HepG2 (cell line): ENCODE measurements around the gene RPL18. TPM values are rescaled to one million over a fixed set of nuclear protein-coding genes. Genes with fewer than 3 reads are reported as not detected.

Experiments used
- ATAC-seq: fragments of 200-7000 bp; cut with Tn5 transposase; 3 replicates; pipeline ENCODE4 v1.9.1; 2020; ENCODE audit warnings: mild to moderate bottlenecking, moderate library complexity
- BruUV-seq: library from RNA; stranded (reverse); fragments of 400-500 nt; replicated peaks from 2 replicates; lab custom pipeline; 2021; lab: Mats Ljungman, UMichigan
- CTCF ChIA-PET: fragments of 300-600 bp; formaldehyde crosslinking; extraction: SDS; loops from one replicate; lab custom pipeline; 2021; ENCODE audit warnings: low total read pairs, inconsistent platforms, low intra/inter-chr PET ratio; lab: Yijun Ruan, JAX
- POLR2A ChIA-PET: fragments of 350-600 bp; sonication (Branson Sonifier 250); formaldehyde crosslinking; loops from one replicate; lab custom pipeline; 2020; ENCODE audit warnings: antibody characterized with exemption, inconsistent platforms; lab: Yijun Ruan, JAX
- DNase-seq: peaks from one replicate; pipeline ENCODE4 v3.0.0-alpha.2; 2015; ENCODE audit warnings: low spot score
- FAIRE-seq: peaks from 3 replicates; lab custom pipeline; 2011; peaks lifted over from hg19 to GRCh38; lab: Jason Lieb, UNC
- H2AFZ ChIP-seq: one replicate; pipeline ENCODE4 v1.6.1; 2011; ENCODE audit warnings: low read length, inconsistent platforms
- H3K27ac ChIP-seq: fragments of 300-600 bp; 3 replicates; pipeline ENCODE4 v1.8.0; 2011; ENCODE audit warnings: mixed run types, mild to moderate bottlenecking, mixed read lengths, low read length, inconsistent platforms; ENCODE audit not compliant: insufficient read depth; ENCODE audit errors: extremely low read length
- H3K27me3 ChIP-seq, 2 experiments: fragments of 200-600 bp in 1 of 2; 2 replicates in 1 of 2; 3 replicates in 1 of 2; pipeline versions ENCODE4 v1.6.0 to v1.8.0; 2011; ENCODE audit warnings: low read length in 2 of 2, mild to moderate bottlenecking in 2 of 2, moderate library complexity in 2 of 2, inconsistent platforms in 1 of 2; ENCODE audit not compliant: insufficient read depth in 2 of 2, control insufficient read depth in 1 of 2
- H3K36me3 ChIP-seq, 2 experiments: fragments of 200-600 bp in 1 of 2; replicated peaks in 1 of 2; 2 replicates in 1 of 2; 3 replicates in 1 of 2; pipeline versions ENCODE4 v1.5.1 to v1.8.0; 2011; ENCODE audit warnings: low read length in 2 of 2, inconsistent platforms in 1 of 2; ENCODE audit not compliant: insufficient read depth in 2 of 2, control insufficient read depth in 1 of 2
- H3K4me1 ChIP-seq: 2 replicates; pipeline ENCODE4 v1.5.1; 2012; ENCODE audit warnings: low read length, inconsistent platforms; ENCODE audit not compliant: insufficient read depth
- H3K4me2 ChIP-seq: 2 replicates; pipeline ENCODE4 v1.6.0; 2011; ENCODE audit warnings: low read depth, low read length, inconsistent platforms
- H3K4me3 ChIP-seq, 3 experiments: fragments of 200-600 bp in 1 of 3; sonication (generic), shearing (Covaris generic) in 1 of 3; replicated peaks in 1 of 3; 2 replicates each; pipeline ENCODE4 v1.5.1; 2011 to 2016; ENCODE audit warnings: low read length in 3 of 3, inconsistent platforms in 2 of 3, low read depth in 2 of 3, mild to moderate bottlenecking in 2 of 3, control low read depth in 1 of 3, mixed read lengths in 1 of 3; ENCODE audit not compliant: insufficient read depth in 1 of 3
- H3K79me2 ChIP-seq: one replicate; pipeline ENCODE4 v1.6.1; 2011; ENCODE audit warnings: low read length, inconsistent platforms; ENCODE audit not compliant: insufficient read depth
- H3K9ac ChIP-seq: 2 replicates; pipeline ENCODE4 v1.6.0; 2011; ENCODE audit warnings: mild to moderate bottlenecking, low read depth, low read length, inconsistent platforms; ENCODE audit not compliant: insufficient read depth
- H3K9me3 ChIP-seq: 2 replicates; pipeline ENCODE4 v1.5.1; 2012; ENCODE audit warnings: mild to moderate bottlenecking, low read length
- H4K20me1 ChIP-seq: 2 replicates; pipeline ENCODE4 v1.6.0; 2011; ENCODE audit warnings: inconsistent platforms, mild to moderate bottlenecking, low read length, moderate library complexity; ENCODE audit not compliant: insufficient read depth
- EP300 ChIP-seq, 3 experiments: sonication (generic) in 1 of 3; formaldehyde crosslinking in 1 of 3; IDR thresholded peaks; 2 replicates each; pipeline versions ENCODE4 v1.5.1 to v1.6.1; 2011 to 2020; ENCODE audit warnings: low read depth in 2 of 3, low read length in 2 of 3, borderline replicate concordance in 1 of 3, improper control_type of control experiment in 1 of 3, mild to moderate bottlenecking in 1 of 3, missing genetic modification reagents in 1 of 3, moderate library complexity in 1 of 3
- HMG20A ChIP-seq: IDR thresholded peaks from 2 replicates; pipeline ENCODE4 v1.6.1; 2016; ENCODE audit warnings: borderline replicate concordance
- KLF6 ChIP-seq: IDR thresholded peaks from 2 replicates; pipeline ENCODE4 v1.8.0; 2016; ENCODE audit warnings: missing biosample characterization, missing genetic modification reagents
- MTA1 ChIP-seq: sonication (generic); formaldehyde crosslinking; IDR thresholded peaks from 2 replicates; pipeline ENCODE4 v1.4.0; 2020; ENCODE audit warnings: missing genetic modification reagents, mild to moderate bottlenecking, borderline replicate concordance
- NFYC ChIP-seq: IDR thresholded peaks from 2 replicates; pipeline ENCODE4 v1.6.1; 2016; ENCODE audit warnings: missing genetic modification reagents, missing compliant biosample characterization
- POLR2G ChIP-seq: fragments of 200-400 bp; formaldehyde crosslinking; IDR thresholded peaks from 2 replicates; pipeline ENCODE4 v1.6.1; 2018; ENCODE audit warnings: mild to moderate bottlenecking, low read depth, low read length, moderate library complexity
- ZFP82 ChIP-seq: sonication (generic); formaldehyde crosslinking; IDR thresholded peaks from 2 replicates; pipeline ENCODE4 v1.5.1; 2020; ENCODE audit warnings: mild to moderate bottlenecking, missing genetic modification reagents, borderline replicate concordance
- ZNF317 ChIP-seq: sonication (generic); formaldehyde crosslinking; IDR thresholded peaks from 2 replicates; pipeline ENCODE4 v1.5.0; 2020; ENCODE audit warnings: mild to moderate bottlenecking, missing genetic modification reagents
- ZNF331 ChIP-seq: sonication (generic); formaldehyde crosslinking; IDR thresholded peaks from 2 replicates; pipeline ENCODE4 v1.4.0; 2020; ENCODE audit warnings: missing genetic modification reagents
- ZNF460 ChIP-seq: sonication (generic); formaldehyde crosslinking; IDR thresholded peaks from 2 replicates; pipeline ENCODE4 v1.5.1; 2020; ENCODE audit warnings: missing genetic modification reagents, mild to moderate bottlenecking, borderline replicate concordance
- ZNF607 ChIP-seq: sonication (generic); formaldehyde crosslinking; IDR thresholded peaks from 2 replicates; pipeline ENCODE4 v1.5.1; 2020; ENCODE audit warnings: missing genetic modification reagents, mild to moderate bottlenecking, borderline replicate concordance
- WGBS: methylation state at CpG from one replicate; pipeline ENCODE4 v1.1.6; 2017; ENCODE audit warnings: low lambda C conversion rate; 5-methylcytosine and 5-hydroxymethylcytosine counted together
- in situ Hi-C: cut with HindIII; loops from 2 replicates; pipeline ENCODE4 v1.10.0; 2017; ENCODE audit warnings: low pct_unique_long_range_greater_than_20kb; ENCODE audit not compliant: extremely low pct_ligation_motif_present
- intact Hi-C: fragments of 100-400 bp; cut with micrococcal nuclease; formaldehyde crosslinking; loops from one replicate; pipeline ENCODE4 v1.10.0; 2022; ENCODE audit not compliant: unreplicated experiment
- polyA plus RNA-seq, 8 experiments: library from polyadenylated mRNA; depleted of rRNA in 3 of 8; stranded (reverse) in 7 of 8; unstranded in 1 of 8; fragments of >200 nt; fragmentation: Illumina TruSeq in 4 of 8; extraction: Trizol in 4 of 8; gene quantifications; 2 replicates each; pipeline versions ENCODE4 v1.2.1 to v1.2.3, GENCODE V29; 2011 to 2016; ENCODE audit warnings: low read depth in 4 of 8, missing spikeins in 1 of 8, mixed read lengths in 1 of 8; ENCODE audit not compliant: insufficient read depth in 1 of 8
- total RNA-seq, 5 experiments: library from RNA; depleted of rRNA; stranded (reverse); fragments of >200 nt; fragmentation: Illumina TruSeq; extraction: Trizol; gene quantifications; 2 replicates each; pipeline ENCODE4 v1.2.3, GENCODE V29; 2016; ENCODE audit warnings: low read depth in 1 of 5
- TF ChIP-seq, protein P1 (sequence below): sonication (generic); formaldehyde crosslinking; IDR thresholded peaks from 2 replicates; pipeline ENCODE4 v1.4.0; 2020; ENCODE audit warnings: mild to moderate bottlenecking, low read depth, missing genetic modification reagents
- TF ChIP-seq, protein P2 (sequence below): sonication (generic); IDR thresholded peaks from 2 replicates; pipeline ENCODE4 v1.6.1; 2016; ENCODE audit warnings: low read depth, borderline replicate concordance

Gene RPL18
- total and polyA plus RNA-seq, 2 of the 13 experiments (the other 11 are each of a cell fraction or from before 2014, with no cell fraction given), result 1,485 to 1,639 TPM

DNA sequence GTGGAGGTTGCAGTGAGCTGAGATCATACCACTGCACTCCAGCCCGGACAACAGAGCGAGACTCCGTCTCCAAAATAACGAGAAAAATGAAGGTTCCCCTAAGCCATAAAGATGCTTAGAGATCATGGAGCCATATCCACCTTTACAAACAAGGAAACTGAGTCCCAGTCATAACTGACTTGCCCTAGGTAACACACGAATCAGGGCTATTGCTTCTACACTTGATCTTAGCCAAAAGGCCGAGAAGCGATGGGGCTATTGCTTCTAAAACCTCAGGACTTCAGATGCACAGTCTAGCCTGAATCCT is 15.0 kb upstream of the RPL18 start:
- H3K4me1 ChIP-seq, result peaks cover 71% of the 10 kb centered on the region
- no peaks in the 10 kb centered on the region for H3K36me3 ChIP-seq
- no peaks in the 10 kb centered on the region for H4K20me1 ChIP-seq
- H3K27me3 ChIP-seq, result no peaks in the 10 kb centered on the region; a peak in 1 of 5 replicates
- no peaks in the 10 kb centered on the region for H3K79me2 ChIP-seq
- in situ Hi-C loops, result no loop called here
- H3K9me3 ChIP-seq, result no peaks in the 10 kb centered on the region
- BruUV-seq, result no TSS peak
- no peak overlapping the region for H2AFZ ChIP-seq
- intact Hi-C loops, result loop anchor here (2.0 kb wide), 1 partner anchor 15 kb away; the partner anchor contains the start of genes RPL18 and SPHK2
- peak overlapping the region; percentile 90 for H3K27ac ChIP-seq
- WGBS, result 56% methylated on average over 7 of the region's 7 CpGs
- FAIRE-seq, result no peak
- CTCF ChIA-PET, result no interaction called here
- no peak for ATAC-seq
- peak overlapping the region; percentile 2 to 47 (median 42); a peak in 5 of 6 replicates for H3K4me3 ChIP-seq
- peak overlapping the region; percentile 96 for H3K4me2 ChIP-seq
- no peak for DNase-seq
- peak overlapping the region; percentile 61 for H3K9ac ChIP-seq
- TF ChIP-seq HMG20A (CRISPR knock-in tag), result no peak
- TF ChIP-seq ZFP82, result 0 out of 2 replicates have a peak, but pooled peaks have one; percentile 33
- POLR2A ChIA-PET, result interaction anchor here (0.6 to 5.8 kb wide), 10 partner anchors 10 to 330 kb away, joined by 3 to 61 read pairs (median 3); partner anchors contain the start of genes CA11, RPL18 and SPHK2

DNA sequence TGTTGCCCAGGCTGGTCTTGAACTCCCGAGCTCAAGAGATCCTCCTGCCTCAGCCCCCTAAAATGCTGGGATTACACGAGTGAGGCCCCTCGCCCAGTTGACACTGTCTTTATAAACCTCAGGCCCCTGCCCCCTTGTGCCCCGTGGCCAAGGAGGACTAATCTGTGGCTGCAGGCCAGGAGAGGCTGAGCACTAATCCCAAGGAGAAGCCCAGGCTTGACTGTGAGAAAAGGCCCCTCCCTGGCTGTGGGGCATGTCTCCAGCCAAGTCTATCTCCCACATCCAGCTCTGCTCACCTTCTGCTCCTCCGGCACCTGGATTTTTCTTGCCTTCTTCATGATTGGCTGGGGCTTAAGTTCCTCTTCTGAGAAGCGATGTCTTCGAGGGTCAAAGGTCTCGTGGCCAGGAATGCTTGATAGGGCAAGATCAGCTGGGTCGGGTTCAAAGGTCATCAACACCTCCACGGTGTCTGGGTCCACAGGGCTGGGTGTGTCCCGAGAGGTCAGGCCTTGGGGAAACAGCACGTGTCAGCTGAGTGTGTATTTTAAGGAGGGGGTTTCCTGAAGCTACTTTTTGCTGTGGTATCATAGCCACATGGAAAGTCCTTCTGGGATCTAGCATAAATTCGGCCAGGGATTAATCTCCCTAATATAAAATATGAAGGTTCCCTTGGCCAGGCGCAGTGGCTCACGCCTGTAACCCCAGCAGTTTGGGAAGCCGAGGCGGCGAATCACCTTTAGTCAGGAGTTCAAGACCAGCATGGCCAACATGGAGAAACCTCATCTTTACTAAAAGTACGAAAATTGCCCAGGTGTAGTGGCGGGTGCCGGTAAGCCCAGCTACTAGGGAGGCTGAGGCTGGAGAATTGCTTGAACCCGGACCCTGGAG is 14.4 kb upstream of the RPL18 start:
- FAIRE-seq (peak; percentile 50), DNase-seq (no peak), ATAC-seq (no peak)
- Histone ChIP-seq H2AFZ (no peak overlapping the region), H3K79me2 (no peaks in the 10 kb centered on the region), H3K4me2 (peak overlapping the region; percentile 96), H3K4me3 (peak overlapping the region in 1 of 3 experiments; percentile 47; a peak in 2 of 6 replicates), H3K9ac (peak overlapping the region; percentile 61; the same call in 1 of the 2 replicates), H3K27ac (peak overlapping the region; percentile 90), H3K27me3 (no peaks in the 10 kb centered on the region; a peak in 1 of 5 replicates), H3K4me1 (peaks cover 65% of the 10 kb centered on the region), H3K9me3 (no peaks in the 10 kb centered on the region), H4K20me1 (no peaks in the 10 kb centered on the region), H3K36me3 (no peaks in the 10 kb centered on the region)
- BruUV-seq, result no TSS peak
- POLR2A ChIA-PET, result interaction anchor here (0.6 to 5.8 kb wide), 11 partner anchors 9 to 330 kb away, joined by 3 to 61 read pairs (median 3); partner anchors contain the start of genes CA11, RPL18 and SPHK2
- intact Hi-C loops, result loop anchor here (2.0 kb wide), 1 partner anchor 15 kb away; the partner anchor contains the start of genes RPL18 and SPHK2
- WGBS, result 75% methylated on average over 18 of the region's 22 CpGs
- in situ Hi-C loops, result no loop called here
- CTCF ChIA-PET, result no interaction called here
- TF ChIP-seq ZNF460 (no peak), POLR2G (0 out of 2 replicates have a peak, but pooled peaks have one; percentile 21), ZNF331 (CRISPR knock-in tag) (no peak), NFYC (CRISPR knock-in tag) (no peak), KLF6 (CRISPR knock-in tag) (no peak), EP300 (IDR thresholded peaks at IDR 0.05; ENCODE audit: low read depth in 2 of 2, low read length in 2 of 2) (0 out of 4 replicates have a peak, but pooled peaks of 1 of the 2 experiments have one; percentile 6), EP300 (CRISPR knock-in tag; IDR thresholded peaks at IDR 0.05; ENCODE audit: borderline replicate concordance) (no peak), ZNF607 (CRISPR knock-in tag) (0 out of 2 replicates have a peak, but pooled peaks have one; percentile 38), ZNF317 (CRISPR knock-in tag) (no peak), MTA1 (CRISPR knock-in tag) (0 out of 2 replicates have a peak, but pooled peaks have one; percentile 36)
- TF ChIP-seq, protein P1, sequence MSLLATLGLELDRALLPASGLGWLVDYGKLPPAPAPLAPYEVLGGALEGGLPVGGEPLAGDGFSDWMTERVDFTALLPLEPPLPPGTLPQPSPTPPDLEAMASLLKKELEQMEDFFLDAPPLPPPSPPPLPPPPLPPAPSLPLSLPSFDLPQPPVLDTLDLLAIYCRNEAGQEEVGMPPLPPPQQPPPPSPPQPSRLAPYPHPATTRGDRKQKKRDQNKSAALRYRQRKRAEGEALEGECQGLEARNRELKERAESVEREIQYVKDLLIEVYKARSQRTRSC (CRISPR knock-in tag), result no peak
- TF ChIP-seq, protein P2, sequence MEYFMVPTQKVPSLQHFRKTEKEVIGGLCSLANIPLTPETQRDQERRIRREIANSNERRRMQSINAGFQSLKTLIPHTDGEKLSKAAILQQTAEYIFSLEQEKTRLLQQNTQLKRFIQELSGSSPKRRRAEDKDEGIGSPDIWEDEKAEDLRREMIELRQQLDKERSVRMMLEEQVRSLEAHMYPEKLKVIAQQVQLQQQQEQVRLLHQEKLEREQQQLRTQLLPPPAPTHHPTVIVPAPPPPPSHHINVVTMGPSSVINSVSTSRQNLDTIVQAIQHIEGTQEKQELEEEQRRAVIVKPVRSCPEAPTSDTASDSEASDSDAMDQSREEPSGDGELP, result peak; percentile 85; the same call in 1 of the 2 replicates
